Pancreas (tissue), 10 donors: ENCODE measurements around the gene PIP4K2A. TPM values are rescaled to one million over a fixed set of nuclear protein-coding genes. Genes with fewer than 3 reads are reported as not detected.

Source experiments
- ATAC-seq, 4 donors: fragments of 200-7000 bp; cut with Tn5 transposase; one replicate each; pipeline versions ENCODE4 v1.8.0 to v1.9.1; 2020; ENCODE audit warnings: mild to moderate bottlenecking in 4 of 4, moderate library complexity in 4 of 4
- DNase-seq, 6 donors: peaks; one replicate each; pipeline ENCODE4 v3.0.0-alpha.2; 2020
- FAIRE-seq: peaks from 2 replicates; lab custom pipeline; 2012; peaks lifted over from hg19 to GRCh38; lab: Jason Lieb, UNC
- H3K27ac ChIP-seq, 4 donors: fragments of 200-600 bp; sonication (generic); 1 replicate in 3 of 4; 2 replicates in 1 of 4; pipeline versions ENCODE4 v1.5.0 to v1.8.0; 2020
- H3K27me3 ChIP-seq, 4 donors: fragments of 200-600 bp; one replicate each; pipeline ENCODE4 v1.8.0; 2021
- H3K36me3 ChIP-seq, 3 donors: fragments of 200-600 bp; sonication (generic) in 1 of 3; one replicate each; pipeline versions ENCODE4 v1.5.0 to v1.8.0; 2020 to 2021
- H3K4me1 ChIP-seq, 3 donors: fragments of 200-600 bp; one replicate each; pipeline ENCODE4 v1.8.0; 2021
- H3K4me3 ChIP-seq, 4 donors: fragments of 200-600 bp; sonication (generic) in 2 of 4; one replicate each; pipeline versions ENCODE4 v1.5.0 to v1.8.0; 2020 to 2021
- H3K9me3 ChIP-seq, 4 donors: fragments of 200-600 bp; one replicate each; pipeline ENCODE4 v1.8.0; 2021
- WGBS, 2 donors: extraction: QIAGEN DNeasy Blood & Tissue Kit; methylation state at CpG; one replicate each; pipeline ENCODE4 v1.1.7; 2013; 5-methylcytosine and 5-hydroxymethylcytosine counted together
- intact Hi-C, 3 donors: fragments of 100-400 bp; cut with DNase I; formaldehyde crosslinking; loops; one replicate each; pipeline versions ENCODE4 v1.11.1 to v1.14.2; 2022
- polyA plus RNA-seq, 2 donors: library from polyadenylated mRNA; stranded (reverse); fragments of 200-250 nt; gene quantifications; one replicate each; pipeline ENCODE4 v1.2.3, GENCODE V29; 2013
- total RNA-seq, 6 donors: library from RNA; stranded (reverse); fragmentation: NEBNext Ultra II Directional in 4 of 6; extraction: Animal tissue kit (Norgen Biotek cat#: 25700) in 4 of 6; gene quantifications; one replicate each; pipeline versions ENCODE4 v1.2.1 to v1.2.4, GENCODE V29; 2021 to 2023
- TF ChIP-seq, protein P1 (sequence below), 4 donors: fragments of 200-600 bp; sonication (generic) in 3 of 4; IDR thresholded peaks; one replicate each; pipeline versions ENCODE4 v1.5.0 to v1.8.0; 2021; ENCODE audit warnings: antibody characterized with exemption in 4 of 4
- donor health status: healthy with polysubstance abuse.
- donor health status: DM: no; HTN: no; CAD: no; lungs with moderate emphysema.
- donor health status: DM: no; HTN: no; CAD: no.
- donor health status: control.
- donor health status: control.
- donor health status: Bipolar disorder and iron deficiency.
- donor health status: DM: yes; HTN: yes; CAD: no.
- donor health status: DM: no; HTN: no; CAD: no.
- donor health status: DM: no; HTN: no; CAD: no.
- donor health status: DM: yes; HTN: yes; CAD: no.

PIP4K2A gene
- total and polyA plus RNA-seq, 8 donors: 3.6 to 17.8 (median 6.7) TPM

DNA sequence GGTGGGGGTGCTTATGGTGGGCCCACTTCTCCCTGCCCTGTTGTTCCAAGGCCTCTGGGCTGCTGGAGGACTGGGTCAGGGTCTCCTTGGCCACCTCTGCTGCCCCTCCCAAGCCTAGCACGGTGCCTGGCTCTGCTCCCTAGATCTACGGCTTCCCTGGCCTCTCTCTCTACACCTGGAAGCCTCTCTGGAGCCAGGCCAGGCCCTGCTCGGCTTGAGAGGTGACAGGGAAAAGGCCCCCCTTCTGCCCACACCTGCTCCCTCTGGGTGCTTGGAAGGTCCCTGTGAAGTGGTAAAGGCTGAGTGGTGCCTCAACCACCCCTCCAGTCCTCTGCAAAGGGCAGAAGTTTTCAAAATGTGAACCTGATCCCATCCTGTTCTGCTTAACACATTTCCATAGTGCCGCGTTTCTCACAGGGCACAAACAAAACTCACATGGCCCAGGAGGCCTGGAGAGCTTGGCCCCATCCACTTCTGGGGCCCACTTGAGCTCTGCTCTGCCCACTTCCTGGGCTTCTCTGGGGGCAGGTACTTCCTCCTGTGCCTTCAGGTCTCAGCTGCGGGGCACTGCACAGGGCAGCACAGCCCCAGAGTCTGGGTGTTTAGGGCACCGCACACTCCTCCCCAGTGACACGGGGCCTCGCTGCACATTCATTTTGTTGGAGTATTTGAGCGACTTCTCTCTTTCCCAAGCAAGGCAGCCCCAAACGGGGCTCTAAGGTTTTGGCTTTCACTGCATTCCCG lies 169.9 kb downstream of the PIP4K2A start:
- Histone ChIP-seq H3K4me3 (no peak overlapping the region), H3K27ac (no peak overlapping the region), H3K27me3 (no peaks in the 10 kb centered on the region), H3K9me3 (no peaks in the 10 kb centered on the region), H3K4me1 (no peaks in the 10 kb centered on the region), H3K36me3 (peaks cover 0 to 5% (median 0%) of the 10 kb centered on the region in 3 donors)
- DNase-seq: no peak
- ATAC-seq: no peak
- intact Hi-C loops: no loop called here
- FAIRE-seq: no peak
- 90 to 91% methylated on average over 12 of the region's 12 CpGs for WGBS, 2 donors
- TF ChIP-seq, protein P1, sequence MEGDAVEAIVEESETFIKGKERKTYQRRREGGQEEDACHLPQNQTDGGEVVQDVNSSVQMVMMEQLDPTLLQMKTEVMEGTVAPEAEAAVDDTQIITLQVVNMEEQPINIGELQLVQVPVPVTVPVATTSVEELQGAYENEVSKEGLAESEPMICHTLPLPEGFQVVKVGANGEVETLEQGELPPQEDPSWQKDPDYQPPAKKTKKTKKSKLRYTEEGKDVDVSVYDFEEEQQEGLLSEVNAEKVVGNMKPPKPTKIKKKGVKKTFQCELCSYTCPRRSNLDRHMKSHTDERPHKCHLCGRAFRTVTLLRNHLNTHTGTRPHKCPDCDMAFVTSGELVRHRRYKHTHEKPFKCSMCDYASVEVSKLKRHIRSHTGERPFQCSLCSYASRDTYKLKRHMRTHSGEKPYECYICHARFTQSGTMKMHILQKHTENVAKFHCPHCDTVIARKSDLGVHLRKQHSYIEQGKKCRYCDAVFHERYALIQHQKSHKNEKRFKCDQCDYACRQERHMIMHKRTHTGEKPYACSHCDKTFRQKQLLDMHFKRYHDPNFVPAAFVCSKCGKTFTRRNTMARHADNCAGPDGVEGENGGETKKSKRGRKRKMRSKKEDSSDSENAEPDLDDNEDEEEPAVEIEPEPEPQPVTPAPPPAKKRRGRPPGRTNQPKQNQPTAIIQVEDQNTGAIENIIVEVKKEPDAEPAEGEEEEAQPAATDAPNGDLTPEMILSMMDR (IDR thresholded peaks at IDR 0.05): no peak

GRCh38 chr10:22542773-22543172 lies 171.6 kb downstream of the PIP4K2A start:
- H3K36me3 ChIP-seq: peaks cover 0 to 5% (median 0%) of the 10 kb centered on the region in 3 donors
- intact Hi-C loops: no loop called here
- no peak overlapping the region for H3K4me3 ChIP-seq
- 72 to 76% methylated on average over 7 of the region's 7 CpGs for WGBS, 2 donors
- FAIRE-seq (no peak), ATAC-seq (no peak), DNase-seq (no peak)
- TF ChIP-seq, protein P1 (IDR thresholded peaks at IDR 0.05): no peak
- H3K9me3 ChIP-seq: no peaks in the 10 kb centered on the region
- no peak overlapping the region for H3K27ac ChIP-seq
- no peaks in the 10 kb centered on the region for H3K4me1 ChIP-seq
- H3K27me3 ChIP-seq: no peaks in the 10 kb centered on the region

DNA sequence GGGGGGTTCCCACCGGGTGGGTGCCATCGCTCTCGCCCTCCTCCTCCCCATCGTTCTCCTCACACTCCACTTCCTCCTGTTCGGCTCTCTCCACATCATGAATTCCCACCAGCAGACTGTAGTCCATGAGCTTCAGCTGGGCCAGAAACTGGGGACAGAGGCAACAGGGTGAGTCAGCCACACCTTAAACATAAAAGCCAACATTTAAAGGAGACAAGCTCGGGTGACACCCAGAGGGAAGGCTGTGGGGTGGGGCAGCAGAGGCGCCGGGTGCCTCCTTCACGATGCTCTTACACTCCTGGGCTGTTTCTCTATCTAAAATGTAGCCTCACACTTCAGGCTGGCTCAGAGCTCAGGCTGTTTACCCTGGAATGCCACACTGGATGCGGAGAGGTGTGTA lies 172.5 kb downstream of the PIP4K2A start:
- DNase-seq (no peak), ATAC-seq (no peak), FAIRE-seq (no peak)
- peaks cover 0 to 5% (median 0%) of the 10 kb centered on the region in 3 donors for H3K36me3 ChIP-seq
- intact Hi-C loops: no loop called here
- WGBS, 2 donors: 90 to 94% methylated on average over 10 of the region's 10 CpGs
- TF ChIP-seq, protein P1 (IDR thresholded peaks at IDR 0.05): no peak
- no peak overlapping the region for H3K4me3 ChIP-seq
- H3K27me3 ChIP-seq: no peaks in the 10 kb centered on the region
- H3K4me1 ChIP-seq: no peaks in the 10 kb centered on the region
- H3K9me3 ChIP-seq: no peaks in the 10 kb centered on the region
- no peak overlapping the region for H3K27ac ChIP-seq

DNA sequence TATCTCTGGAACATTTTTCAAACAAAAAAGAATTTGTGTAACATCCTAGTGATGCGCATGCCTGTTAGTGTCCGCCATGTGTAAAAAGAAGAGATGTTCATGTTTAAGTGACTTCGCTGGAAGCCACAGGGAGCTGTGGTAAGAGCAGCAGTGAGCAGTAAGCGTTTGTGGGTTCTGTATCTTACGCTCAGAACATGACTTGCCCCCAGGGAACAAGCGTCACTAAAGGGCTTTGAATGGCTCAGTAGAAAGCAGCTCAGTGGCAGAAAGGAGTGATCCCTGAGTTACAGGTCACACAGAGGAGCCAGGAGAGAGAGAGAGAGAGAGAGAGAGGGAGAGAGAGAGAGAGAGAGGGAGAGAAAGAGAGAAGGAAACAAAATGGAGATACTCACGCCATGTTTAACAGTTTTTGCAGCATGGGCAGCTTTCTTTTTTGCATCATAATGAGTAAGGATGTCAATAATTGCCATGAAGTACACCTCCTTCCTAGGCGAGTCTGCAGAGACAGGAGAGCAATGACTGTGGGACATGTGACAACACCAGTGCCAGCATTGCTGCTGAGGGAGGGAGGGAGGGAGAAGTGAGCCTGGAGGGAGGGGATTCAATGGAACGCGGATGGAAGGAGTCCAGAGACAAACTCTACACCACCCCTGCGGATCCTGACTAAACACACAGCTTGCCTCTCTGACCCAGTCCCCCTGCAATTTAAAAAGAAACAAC lies 174.6 kb downstream of the PIP4K2A start:
- ATAC-seq (no peak), FAIRE-seq (no peak), DNase-seq (no peak)
- Histone ChIP-seq H3K36me3 (peaks cover 0 to 5% (median 0%) of the 10 kb centered on the region in 3 donors), H3K4me3 (no peak overlapping the region), H3K9me3 (no peaks in the 10 kb centered on the region), H3K27ac (no peak overlapping the region), H3K4me1 (no peaks in the 10 kb centered on the region), H3K27me3 (no peaks in the 10 kb centered on the region)
- intact Hi-C loops: no loop called here
- 96 to 98% methylated on average over 11 of the region's 11 CpGs for WGBS, 2 donors
- TF ChIP-seq, protein P1 (IDR thresholded peaks at IDR 0.05): no peak
